Neural progenitor cell (in vitro differentiated cells): ENCODE measurements around the gene SEMA4D.

Experiments
- EZH2 ChIP-seq: fragments of 200-600 bp; sonication (generic); IDR thresholded peaks from 2 replicates; pipeline ENCODE4 v1.6.1; 2017; ENCODE audit warnings: antibody characterized with exemption, mild to moderate bottlenecking, moderate library complexity
- EZH2phosphoT487 ChIP-seq: fragments of 200-600 bp; sonication (generic); IDR thresholded peaks from 2 replicates; pipeline ENCODE4 v1.6.1; 2017; ENCODE audit warnings: antibody characterized with exemption
- TF ChIP-seq, protein P1 (sequence below): fragments of 200-600 bp; sonication (generic); IDR thresholded peaks from 2 replicates; pipeline ENCODE4 v1.5.1; 2017; ENCODE audit warnings: antibody characterized with exemption, mild to moderate bottlenecking

DNA sequence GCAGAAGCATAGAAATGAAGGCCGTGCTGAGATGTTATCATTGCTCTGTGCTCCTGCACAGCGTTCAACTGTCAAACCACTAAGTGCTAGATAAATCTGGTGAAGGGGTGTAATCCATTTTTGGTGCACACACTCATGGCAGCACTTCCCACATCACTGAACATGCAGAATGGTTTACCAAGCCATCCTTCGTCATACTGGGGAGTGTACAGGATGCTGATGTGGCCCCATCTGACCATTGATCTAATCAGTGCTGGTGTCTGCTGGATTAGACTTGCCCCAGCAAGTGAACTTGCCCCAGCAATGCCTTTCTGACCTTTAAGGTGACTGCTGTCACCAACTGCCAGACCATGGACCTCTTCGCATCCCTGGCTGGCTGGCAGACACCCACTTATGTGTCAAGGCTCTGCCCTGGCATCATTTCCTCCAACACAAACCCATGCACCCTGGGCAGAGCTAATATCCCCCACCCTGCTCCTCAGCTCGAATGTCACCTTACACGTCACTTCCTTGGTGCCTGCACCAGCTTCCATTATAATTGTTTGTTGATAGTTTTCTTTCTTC, 4.2 kb upstream of the SEMA4D start:
- no peak for TF ChIP-seq EZH2
- TF ChIP-seq, protein P1, sequence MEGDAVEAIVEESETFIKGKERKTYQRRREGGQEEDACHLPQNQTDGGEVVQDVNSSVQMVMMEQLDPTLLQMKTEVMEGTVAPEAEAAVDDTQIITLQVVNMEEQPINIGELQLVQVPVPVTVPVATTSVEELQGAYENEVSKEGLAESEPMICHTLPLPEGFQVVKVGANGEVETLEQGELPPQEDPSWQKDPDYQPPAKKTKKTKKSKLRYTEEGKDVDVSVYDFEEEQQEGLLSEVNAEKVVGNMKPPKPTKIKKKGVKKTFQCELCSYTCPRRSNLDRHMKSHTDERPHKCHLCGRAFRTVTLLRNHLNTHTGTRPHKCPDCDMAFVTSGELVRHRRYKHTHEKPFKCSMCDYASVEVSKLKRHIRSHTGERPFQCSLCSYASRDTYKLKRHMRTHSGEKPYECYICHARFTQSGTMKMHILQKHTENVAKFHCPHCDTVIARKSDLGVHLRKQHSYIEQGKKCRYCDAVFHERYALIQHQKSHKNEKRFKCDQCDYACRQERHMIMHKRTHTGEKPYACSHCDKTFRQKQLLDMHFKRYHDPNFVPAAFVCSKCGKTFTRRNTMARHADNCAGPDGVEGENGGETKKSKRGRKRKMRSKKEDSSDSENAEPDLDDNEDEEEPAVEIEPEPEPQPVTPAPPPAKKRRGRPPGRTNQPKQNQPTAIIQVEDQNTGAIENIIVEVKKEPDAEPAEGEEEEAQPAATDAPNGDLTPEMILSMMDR, result no peak
- TF ChIP-seq EZH2phosphoT487, result no peak
